HG03558 (cell line): ENCODE data around the gene LAD1.

Source experiments
- ATAC-seq: cut with Tn5 transposase; IDR thresholded peaks from one replicate; pipeline ENCODE4 v1.9.1; 2021; ENCODE audit warnings: moderate number of reproducible peaks; ENCODE audit not compliant: unreplicated experiment; ENCODE audit errors: extremely low read depth

LAD1 gene

DNA sequence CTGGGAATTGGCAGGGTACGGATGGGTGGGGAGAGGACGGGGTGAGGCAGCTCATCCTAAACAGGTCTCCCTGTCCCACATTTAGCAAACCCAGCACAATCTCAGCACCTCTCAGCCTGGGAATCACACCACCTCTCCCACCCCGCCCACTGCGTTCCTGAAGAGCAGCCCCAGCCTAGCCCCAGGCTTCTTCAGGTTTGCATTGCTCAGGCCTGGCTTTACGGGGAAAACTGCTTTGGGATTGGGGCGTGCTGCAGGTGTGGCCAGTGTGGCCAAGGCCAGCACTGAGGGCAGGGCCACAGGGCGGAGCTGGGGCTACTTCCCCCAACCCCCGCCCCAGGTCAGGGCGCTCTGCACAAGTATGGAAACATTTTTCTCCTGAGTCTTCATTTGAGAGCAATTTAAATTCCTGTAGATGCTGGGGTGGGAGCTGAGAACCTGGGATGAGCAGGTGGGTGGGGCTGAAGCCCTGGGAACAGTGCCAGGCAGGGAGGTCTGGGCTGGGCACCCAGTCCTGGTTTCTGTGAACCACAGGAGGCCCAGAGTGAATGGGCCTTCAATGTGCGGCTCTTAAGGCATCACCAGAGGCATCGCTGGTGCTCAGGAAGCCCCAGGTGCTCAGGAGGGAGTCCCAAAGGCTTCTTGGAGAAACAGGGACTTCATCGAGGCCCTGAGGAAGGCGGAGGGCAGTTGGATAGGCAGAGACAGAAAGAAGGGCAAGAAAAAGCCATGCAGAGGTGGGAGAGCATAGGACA lies 45.8 kb downstream of the LAD1 start:
- no peak for ATAC-seq

DNA sequence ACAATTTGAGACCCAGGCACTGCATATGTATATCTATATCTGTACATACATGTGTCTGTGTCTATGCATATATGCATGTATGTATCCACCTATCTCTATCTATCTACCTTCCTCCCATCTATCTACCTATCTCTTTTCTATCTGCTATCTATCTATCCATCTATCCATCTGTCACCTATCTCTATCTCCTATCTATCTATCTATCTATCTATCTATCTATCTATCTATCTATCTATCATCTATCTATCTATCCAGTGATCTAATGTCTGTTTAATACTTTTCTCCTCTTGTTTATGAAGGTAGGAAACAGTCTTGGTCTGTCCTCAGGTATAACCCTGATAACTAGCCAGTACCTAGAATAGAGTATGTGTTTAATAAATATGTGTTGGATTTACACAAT lies 47.5 kb downstream of the LAD1 start:
- ATAC-seq: no peak

DNA sequence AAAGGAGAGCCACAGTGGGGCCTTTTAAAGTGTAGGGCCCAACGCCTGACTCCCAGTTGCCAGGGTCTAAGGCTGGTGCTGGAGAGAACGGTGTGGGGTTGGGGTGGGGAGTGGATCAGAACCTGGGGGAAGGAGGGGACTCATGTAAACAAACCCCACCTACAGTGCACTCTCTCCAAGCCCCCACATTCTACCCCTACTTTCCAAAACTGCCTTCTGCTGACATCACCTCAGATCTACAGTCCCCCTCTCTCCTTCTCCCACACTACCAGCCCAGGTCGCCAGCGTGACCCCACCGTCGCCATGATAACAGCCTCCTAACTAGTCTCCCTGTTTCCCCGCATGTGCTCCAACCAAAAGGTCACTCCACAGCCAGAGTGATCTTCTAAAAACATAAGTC lies 48.2 kb downstream of the LAD1 start:
- no peak for ATAC-seq

DNA sequence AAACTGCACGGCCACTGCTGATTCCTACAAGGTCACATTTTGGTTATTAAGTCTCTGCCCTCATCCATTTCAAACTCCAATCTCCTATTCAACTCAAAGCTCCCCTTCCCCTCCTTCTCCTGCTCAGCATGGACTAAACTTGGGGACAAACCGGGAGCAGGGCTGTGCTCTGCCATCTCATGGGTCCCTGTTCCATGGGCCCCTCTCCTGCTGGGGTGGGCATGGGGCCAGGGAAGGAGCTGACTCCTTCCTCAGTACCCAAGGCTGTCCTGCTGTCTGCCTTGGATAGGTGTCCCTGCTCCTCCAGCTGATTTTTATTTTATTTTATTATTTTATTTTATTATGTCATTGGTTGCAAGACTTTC lies 48.8 kb downstream of the LAD1 start:
- no peak for ATAC-seq

DNA sequence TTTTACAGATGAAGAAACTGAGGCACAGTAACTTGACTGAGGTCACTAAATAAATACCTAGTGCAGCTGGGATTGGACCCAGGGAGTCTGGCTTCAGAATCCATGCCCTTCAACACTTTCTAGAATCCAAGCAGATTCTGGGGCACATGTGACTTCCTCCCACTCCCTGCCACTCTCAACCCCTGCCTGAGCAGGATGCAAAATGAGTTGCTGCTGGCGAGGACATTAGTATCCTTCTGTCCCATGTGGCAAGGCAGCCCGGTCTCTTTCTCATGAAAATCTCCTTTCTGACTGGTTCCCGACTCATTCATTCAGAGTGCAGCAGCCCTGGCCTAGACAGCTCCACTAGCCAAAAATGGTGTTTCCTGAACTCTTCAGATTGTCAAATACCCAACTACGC lies 50.0 kb downstream of the LAD1 start:
- ATAC-seq: no peak

DNA sequence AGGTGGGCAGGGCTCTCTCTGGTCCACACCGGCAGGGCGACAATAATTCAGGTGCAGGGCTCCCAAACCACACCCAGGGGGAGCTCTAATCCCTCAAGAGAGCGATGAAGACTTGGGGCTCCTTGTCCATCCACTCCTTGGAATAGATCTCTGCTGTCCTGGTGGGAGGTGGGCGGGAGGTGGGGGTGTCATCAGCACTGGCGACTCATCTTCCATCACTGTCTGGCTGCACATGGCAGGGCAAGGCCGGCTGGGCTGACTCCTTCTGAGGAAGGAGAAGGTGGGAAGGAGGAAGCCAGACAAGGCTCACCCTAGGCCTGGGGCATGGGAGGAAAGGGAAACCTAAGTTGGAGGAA lies 50.9 kb downstream of the LAD1 start:
- ATAC-seq: no peak

DNA sequence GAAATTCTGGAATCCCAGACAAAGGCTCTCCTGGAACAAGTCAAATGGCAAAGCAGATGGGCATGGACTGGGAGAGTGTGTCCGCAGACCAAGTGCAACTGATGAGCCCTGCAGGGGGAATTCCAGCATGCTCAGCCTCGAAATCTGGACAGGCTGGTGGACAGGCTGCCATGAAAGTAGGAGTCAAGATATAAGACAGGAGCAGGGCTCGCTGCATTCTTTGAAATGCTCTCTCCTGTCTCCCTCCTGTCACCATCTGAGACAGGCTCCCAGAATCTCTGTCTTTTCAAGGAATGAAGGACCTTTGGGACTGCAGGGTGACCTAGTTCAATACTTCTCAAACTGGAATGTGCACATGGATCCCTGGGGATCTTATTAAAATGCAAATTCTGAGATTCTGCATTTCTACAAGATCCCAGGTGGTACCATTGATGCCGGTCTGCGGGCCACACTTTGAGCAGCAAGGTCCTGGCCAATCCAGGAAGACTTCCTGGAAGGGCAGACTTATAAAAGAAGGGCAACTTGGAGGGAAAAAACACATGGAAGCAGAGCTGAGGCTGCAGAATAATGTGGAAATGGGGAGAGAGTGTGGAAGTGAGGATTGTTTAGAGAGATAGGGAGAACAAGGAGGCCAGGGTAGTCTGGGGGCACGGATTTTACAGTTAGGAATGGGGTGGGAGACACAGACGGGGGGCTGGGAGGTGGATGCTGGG lies 51.5 kb downstream of the LAD1 start:
- no peak for ATAC-seq

DNA sequence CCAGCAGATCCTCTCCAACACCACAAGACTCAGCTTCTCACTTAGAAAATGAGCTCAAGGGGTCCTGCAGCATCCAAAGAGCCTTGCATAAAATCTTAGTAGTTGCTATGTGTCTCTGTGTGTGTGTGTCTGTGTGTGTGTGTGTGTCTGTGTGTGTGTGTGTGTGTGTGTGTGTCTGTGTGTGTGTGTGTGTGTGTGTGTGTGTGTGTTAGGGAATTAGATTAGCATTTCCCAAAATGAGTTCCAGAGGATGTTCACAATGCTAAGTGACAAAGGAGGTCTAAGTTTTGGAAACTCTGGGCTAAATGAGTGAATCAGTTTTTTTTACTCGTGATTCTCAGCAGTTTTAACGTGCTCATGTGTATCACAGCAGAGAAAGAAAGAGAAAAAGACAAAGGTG lies 52.1 kb downstream of the LAD1 start:
- ATAC-seq: no peak

DNA sequence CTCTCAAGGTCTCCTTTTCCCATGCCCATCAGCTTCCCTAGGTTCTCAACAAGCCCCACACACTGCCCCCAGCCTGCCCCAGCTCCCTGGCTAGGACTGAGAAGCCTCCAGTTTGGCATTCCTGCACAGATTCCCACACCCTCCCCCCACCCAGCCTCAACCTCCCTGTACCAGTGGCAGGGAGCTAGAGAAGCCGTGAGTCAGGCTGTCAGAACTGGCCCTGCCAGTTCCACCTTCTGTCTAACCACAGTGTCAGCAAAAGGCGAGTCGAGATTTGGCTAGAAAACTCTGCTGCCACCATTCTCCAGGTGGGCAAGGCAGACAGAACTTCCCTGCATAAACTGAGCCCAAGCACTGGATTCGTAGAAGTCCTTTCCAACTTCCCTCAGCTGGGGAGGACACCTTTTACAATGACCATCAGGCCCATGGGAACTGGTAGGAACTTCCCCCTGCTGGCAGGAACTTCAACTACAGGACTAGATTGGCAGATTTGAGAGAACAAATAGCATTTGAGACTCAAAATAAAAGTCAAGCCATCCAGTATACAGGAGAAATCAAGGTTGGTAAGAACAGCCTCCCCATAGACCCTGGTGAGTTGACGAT lies 52.7 kb downstream of the LAD1 start:
- ATAC-seq: no peak

DNA sequence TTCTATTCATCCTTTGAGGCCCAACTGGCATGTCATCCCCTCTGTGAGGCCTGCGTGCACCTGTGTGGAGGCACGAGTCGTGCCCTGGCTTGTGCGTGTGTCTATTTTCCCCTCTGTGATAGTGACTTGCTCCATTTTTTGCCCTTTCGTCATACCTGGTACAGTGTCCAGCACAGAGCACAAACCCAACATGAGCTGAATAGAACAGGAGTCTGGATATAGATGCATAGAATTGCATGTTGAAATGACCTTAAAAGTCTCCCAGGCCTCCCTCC lies 54.1 kb downstream of the LAD1 start:
- no peak for ATAC-seq

DNA sequence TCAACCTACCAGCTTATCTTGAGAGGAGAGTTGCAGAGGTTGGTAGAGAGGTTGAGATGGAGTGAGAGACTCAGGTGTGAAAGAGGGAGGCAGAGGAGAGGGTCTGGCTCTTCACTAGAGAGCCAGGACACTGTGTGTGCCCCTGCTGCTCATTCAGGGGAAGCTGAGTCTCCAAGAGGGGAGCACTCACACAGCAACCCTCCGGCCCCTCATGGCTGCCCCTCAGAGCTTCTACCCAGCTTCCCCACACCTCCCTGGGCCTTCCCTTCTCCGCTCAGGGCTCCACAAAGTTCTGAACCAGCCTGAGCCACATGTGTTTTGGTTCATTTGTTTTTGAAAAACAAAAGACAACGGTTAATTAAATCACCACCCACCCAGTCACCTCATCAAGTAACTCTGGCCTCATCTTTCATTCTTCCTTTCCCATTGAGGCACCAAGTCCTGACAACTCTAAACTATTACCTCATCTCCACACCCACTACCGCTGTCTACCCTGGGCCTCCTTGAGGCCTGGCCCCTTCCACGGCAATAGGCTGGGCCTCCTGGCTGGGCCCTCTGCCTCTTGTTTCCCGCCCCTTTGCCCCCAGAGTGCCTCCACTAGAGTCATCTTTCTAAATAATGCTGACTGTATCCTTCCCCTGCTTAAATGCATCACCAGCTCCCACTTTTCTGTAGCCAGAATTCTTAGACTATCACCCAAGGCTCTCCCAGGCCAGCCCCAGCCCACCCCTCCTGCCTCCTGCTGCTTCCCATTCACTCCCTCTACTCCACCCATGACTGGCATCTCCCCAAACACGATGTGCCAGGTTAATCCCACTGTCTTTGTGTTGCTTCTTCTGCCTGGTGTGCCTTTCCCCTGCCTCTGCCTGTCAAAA lies 54.7 kb downstream of the LAD1 start:
- no peak for ATAC-seq

DNA sequence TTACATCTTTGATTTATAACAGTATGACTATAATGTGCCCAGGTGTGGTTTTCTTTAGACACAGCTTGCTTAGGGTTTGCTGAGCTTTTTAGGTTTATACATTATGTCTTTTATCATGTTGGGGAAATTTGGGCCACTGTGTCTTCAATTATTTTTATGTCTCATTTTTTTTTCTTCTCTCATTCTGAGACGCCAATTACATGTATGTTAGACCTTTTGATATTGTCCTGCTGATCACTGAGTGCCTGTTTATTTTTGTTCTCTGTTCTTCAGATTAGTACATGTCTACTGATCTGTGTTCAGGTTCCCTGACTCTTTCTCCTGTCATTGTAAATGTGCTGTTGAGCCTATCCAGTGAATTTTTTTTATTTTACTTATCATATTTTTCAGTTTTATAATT lies 57.7 kb downstream of the LAD1 start:
- ATAC-seq: no peak

DNA sequence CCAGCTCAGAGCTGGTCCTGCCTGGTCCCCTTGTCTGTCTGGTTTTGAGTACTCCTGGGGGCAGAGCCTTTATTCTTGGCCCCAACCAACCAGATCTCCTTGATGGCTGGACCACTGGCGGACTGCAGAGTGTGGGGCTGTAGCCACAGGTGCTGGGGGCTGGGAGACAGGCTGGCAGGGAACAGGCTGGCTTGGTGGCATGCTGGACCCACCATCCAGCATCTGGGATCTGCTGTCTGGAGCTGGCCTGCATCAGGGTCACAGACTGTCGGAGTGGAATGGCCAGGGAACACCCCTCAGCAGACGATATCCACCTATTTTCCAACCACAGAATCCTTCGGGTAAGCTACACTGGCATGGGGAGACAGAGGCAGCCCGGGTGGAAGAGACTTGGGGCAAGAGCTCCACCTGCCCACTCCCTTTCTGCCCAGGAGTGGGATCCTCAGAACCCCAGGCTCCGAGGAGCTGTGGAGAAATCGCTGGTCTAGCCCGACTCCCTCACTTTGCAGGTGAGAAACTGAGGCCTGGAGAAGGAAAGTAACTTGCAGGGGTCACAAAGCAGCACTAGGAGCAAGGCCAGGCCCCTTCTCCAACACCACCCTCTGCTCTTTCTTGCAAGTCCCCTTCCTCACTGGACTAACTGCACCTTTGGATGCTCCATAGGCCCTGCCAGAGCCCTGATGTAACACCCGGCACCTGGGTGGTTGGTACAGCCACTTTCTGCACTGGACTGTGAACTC lies 62.2 kb downstream of the LAD1 start:
- no peak for ATAC-seq

DNA sequence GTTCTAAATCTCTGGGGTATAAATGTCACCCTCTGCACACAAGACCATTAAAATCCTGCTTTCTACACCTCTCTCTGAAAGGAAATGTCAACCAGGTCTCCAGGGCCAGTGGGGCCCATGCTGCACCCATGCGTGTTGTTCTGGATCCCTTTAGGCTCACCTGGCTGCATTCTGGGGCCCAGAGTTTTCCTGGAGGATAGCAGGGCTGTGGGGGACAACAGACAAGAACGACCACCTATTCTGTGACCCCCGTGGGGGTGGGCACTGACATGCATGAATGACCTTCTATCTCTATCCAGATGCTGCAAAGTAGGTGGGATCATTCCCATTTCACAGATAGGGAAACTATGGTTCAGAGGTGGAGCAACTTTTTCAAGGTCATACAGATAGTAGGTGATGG lies 63.2 kb downstream of the LAD1 start:
- ATAC-seq: no peak

DNA sequence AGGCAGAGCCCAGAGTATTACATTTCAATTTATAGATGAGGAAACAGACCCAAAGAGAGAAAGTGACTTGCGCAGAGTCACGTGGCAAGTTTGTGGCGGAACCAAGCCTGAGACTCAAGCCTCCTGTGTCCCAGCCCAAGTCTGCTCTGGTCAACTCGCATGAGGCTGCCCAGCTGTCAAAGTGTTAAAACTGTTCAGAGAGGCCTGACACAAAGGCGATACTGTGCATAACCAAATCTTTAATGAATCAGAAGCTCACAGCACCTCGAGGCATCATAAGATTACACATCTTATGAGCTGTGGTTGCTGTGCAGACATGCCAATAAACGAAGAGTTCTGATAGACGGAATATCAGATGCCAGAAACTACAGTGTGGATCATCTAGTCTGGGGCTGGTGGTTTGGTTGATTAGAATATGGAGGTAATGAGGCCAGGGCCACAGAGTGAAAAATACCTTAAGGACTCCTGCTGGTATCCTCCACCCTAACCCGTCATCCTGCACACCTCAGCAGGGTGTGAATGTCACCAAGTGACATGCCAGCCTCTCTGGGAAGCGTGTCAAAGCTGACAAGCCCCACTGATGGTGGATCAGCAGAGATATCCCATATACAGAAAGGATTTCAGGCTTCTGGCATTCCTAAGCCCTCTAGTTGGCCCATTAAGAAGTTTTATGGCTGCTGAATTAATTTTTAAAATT lies 63.8 kb downstream of the LAD1 start:
- ATAC-seq: no peak

DNA sequence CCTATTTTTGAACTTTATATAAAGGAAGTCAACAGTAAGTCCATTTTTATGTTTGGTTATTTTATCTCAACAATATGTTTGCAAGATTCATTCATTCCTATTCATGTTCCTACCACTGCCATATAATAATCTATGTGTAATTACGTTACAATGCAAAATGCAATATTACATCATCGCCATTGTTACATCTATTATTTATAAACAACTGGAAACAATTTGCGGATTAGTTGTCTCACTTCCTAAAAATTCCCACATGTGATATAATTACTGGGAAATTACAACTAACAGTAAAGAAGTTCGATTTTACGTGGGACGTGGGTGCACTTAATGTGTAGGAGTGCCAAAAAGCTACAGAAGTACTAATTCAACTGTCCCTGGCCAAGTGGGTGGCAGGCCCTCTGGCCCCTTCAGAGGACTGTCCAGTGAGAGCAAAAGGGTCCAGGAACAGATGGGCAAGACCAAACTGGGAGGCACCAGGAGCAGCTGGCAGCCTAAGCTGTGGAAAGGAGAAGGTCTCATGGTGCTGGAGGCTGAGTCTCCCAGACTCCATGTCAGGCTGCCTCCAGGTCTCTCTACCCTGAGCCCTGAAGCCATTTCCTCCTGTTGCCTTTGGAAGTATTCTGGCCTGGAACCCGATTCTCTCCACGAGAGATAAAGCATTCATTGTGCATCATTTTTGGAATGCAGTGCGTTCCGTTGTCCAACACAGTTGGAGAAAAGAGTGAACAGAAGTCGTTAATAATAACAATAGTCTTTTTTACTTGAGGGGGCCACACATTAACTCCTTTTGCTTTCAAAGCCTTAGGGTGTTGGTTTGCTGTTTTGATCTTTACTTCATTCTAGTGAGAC lies 64.6 kb downstream of the LAD1 start:
- no peak for ATAC-seq

DNA sequence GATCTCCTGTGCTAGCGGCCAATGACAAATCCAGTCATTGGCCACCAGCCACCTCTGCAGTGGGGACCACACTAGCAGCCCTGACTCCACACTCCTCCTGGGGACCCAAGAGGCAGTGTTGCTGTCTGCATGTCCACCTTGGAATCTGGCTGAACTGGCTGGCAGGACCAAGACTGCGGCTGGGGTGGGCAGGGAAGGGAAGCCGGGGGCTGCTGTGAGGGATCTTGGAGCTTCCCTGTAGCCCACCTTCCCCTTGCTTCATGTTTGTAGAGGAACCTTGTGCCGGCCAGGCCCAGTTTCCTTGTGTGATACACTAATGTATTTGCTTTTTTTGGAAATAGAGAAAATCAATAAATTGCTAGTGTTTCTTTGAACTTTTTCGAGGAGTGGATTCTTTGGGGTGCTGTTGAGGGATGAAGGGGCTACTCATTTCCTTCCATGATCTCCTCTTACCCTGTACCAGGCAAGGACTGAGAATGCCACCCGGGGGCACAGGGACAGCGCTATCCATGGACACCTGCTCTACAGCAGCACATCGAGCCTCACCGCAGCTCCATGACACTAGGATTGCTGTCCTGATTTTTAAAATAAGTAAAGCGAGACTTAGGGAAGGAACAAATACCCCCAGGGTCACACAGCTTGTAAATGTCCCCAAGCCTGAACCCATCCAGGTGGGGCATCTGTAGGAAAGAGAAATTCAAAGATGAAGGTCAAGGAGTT lies 66.3 kb downstream of the LAD1 start:
- ATAC-seq: no peak

DNA sequence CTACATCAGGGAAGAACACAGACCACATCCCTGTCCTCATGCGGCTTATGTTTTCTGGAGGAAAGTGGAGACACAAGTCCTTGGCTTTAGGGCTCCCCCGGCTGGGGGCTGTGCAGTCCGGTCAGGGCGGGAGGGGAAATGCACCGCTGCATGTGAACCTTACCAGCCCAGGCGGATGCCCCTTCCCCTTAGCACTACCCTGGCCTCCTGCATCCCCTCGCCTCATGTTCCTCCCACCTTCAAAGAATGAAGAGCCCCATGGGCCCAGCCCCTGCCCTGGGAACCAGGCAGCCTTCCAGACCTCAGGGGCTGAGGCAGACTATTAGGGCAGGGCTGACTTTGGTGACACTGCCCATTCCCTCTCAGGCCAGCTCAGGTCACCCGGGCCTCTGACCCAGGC lies 67.1 kb downstream of the LAD1 start:
- no peak for ATAC-seq
